ENCODE measurements around the gene ESAM. TPM values are rescaled to one million over a fixed set of nuclear protein-coding genes. Genes with fewer than 3 reads are reported as not detected.

The ESAM gene
- total RNA-seq, 1 experiment from 2014 or later = 0.92 TPM

DNA sequence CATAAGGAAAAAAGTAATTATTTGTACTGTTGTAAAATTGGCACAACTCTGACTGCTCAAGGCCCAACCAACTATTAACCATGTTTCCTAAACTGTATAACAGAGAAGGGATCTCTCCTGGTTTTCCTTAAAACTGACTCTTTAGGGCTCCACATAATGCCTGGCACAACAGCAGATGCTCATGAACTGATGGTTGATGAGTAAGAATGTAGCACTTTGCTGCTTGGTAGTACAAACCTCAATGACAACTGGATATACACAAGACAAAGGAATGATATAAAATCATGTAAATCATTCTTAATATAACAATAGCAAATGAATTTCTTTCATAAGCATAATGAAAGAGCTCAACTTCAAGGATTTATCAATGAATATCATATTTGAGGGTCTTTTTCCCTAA, 26.4 kb upstream of the ESAM start:
- peaks cover 4% of the 10 kb centered on the region for H3K79me1 ChIP-seq (ENCODE audit: insufficient read depth, low read depth, low read length, poor library complexity, severe bottlenecking)
- H2BK5ac ChIP-seq (ENCODE audit: insufficient read length, low read length) = no peak overlapping the region
- peaks cover 40 to 41% of the 10 kb centered on the region in 2 experiments for H3K4me1 Mint-ChIP-seq
- no peak overlapping the region for H3K27ac Mint-ChIP-seq
- DNase-seq = no peak
- no peak overlapping the region for H3K9ac ChIP-seq (ENCODE audit: extremely low read depth, insufficient read length, low read length)
- no peak overlapping the region for H2AFZ ChIP-seq (ENCODE audit: low read length)
- no peak overlapping the region for H3T11ph ChIP-seq (ENCODE audit: low read length)
- no peaks in the 10 kb centered on the region for H3K36me3 Mint-ChIP-seq (ENCODE audit: insufficient read depth in 1 of 3, low read depth in 3 of 3)
- no peaks in the 10 kb centered on the region for H3K23me2 ChIP-seq (ENCODE audit: insufficient read length, low read depth, low read length, poor library complexity, severe bottlenecking)
- H4K8ac ChIP-seq (replicated peaks; ENCODE audit: insufficient read length, low read depth, low read length) = no peak overlapping the region
- H3K56ac ChIP-seq (ENCODE audit: insufficient read length, low read depth, low read length) = no peak overlapping the region
- no peaks in the 10 kb centered on the region; the same call in 1 of the 2 replicates for H3K27me3 ChIP-seq (ENCODE audit: insufficient read depth, low read length)
- no peak overlapping the region for H4K5ac ChIP-seq (ENCODE audit: insufficient read length, low read depth, low read length)
- no peak overlapping the region for H2AK5ac ChIP-seq (ENCODE audit: insufficient read length, low read length)
- no peaks in the 10 kb centered on the region for H3K27me3 Mint-ChIP-seq (ENCODE audit: low read depth)
- H3K14ac ChIP-seq (ENCODE audit: insufficient read depth, low read length) = no peak overlapping the region
- H3K23ac ChIP-seq (ENCODE audit: insufficient read length, low read depth, low read length) = no peak overlapping the region
- H3K79me2 ChIP-seq (ENCODE audit: insufficient read depth, low read length) = peaks cover 34% of the 10 kb centered on the region; the same call in 1 of the 2 replicates
- H3K4ac ChIP-seq (ENCODE audit: low read depth, low read length) = no peak overlapping the region
- no peak overlapping the region for H2BK12ac ChIP-seq (ENCODE audit: insufficient read length, low read depth, low read length)
- no peak overlapping the region for H2BK15ac ChIP-seq (ENCODE audit: low read depth, low read length)
- TF ChIP-seq, protein P1, sequence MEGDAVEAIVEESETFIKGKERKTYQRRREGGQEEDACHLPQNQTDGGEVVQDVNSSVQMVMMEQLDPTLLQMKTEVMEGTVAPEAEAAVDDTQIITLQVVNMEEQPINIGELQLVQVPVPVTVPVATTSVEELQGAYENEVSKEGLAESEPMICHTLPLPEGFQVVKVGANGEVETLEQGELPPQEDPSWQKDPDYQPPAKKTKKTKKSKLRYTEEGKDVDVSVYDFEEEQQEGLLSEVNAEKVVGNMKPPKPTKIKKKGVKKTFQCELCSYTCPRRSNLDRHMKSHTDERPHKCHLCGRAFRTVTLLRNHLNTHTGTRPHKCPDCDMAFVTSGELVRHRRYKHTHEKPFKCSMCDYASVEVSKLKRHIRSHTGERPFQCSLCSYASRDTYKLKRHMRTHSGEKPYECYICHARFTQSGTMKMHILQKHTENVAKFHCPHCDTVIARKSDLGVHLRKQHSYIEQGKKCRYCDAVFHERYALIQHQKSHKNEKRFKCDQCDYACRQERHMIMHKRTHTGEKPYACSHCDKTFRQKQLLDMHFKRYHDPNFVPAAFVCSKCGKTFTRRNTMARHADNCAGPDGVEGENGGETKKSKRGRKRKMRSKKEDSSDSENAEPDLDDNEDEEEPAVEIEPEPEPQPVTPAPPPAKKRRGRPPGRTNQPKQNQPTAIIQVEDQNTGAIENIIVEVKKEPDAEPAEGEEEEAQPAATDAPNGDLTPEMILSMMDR (conservative IDR thresholded peaks at IDR 0.05) = no peak
- H3K4me2 ChIP-seq (ENCODE audit: insufficient read depth, insufficient read length, low read length) = no peak overlapping the region
- H4K20me1 ChIP-seq (ENCODE audit: control insufficient read depth, insufficient read depth, insufficient read length) = no peaks in the 10 kb centered on the region
- H3K18ac ChIP-seq (ENCODE audit: insufficient read length, low read depth, low read length) = no peak overlapping the region
- H3K27ac ChIP-seq (ENCODE audit: insufficient read length, low read depth, low read length) = no peak overlapping the region
- H3K9me3 Mint-ChIP-seq = no peaks in the 10 kb centered on the region
- H2BK20ac ChIP-seq (ENCODE audit: low read depth, low read length, poor library complexity, severe bottlenecking) = no peak overlapping the region
- H4K91ac ChIP-seq (ENCODE audit: insufficient read length, low read depth, low read length) = no peak overlapping the region
- H3K9me3 ChIP-seq (ENCODE audit: control insufficient read depth, low read depth, low read length) = no peaks in the 10 kb centered on the region
- no peak overlapping the region for H3K4me3 Mint-ChIP-seq
- H2BK120ac ChIP-seq (ENCODE audit: low read depth, low read length, poor library complexity, severe bottlenecking) = no peak overlapping the region
- peaks cover 8% of the 10 kb centered on the region; the same call in 1 of the 2 replicates for H3K4me1 ChIP-seq (ENCODE audit: insufficient read depth, low read length)

Data from H9 (cell line).